ENCODE data around the gene ACTN4.
"Not testable (repeated sequence)": the region's sequence is repeated elsewhere in the genome, so short reads cannot be mapped to it uniquely, and the experiment has no call there.

The ACTN4 gene

DNA sequence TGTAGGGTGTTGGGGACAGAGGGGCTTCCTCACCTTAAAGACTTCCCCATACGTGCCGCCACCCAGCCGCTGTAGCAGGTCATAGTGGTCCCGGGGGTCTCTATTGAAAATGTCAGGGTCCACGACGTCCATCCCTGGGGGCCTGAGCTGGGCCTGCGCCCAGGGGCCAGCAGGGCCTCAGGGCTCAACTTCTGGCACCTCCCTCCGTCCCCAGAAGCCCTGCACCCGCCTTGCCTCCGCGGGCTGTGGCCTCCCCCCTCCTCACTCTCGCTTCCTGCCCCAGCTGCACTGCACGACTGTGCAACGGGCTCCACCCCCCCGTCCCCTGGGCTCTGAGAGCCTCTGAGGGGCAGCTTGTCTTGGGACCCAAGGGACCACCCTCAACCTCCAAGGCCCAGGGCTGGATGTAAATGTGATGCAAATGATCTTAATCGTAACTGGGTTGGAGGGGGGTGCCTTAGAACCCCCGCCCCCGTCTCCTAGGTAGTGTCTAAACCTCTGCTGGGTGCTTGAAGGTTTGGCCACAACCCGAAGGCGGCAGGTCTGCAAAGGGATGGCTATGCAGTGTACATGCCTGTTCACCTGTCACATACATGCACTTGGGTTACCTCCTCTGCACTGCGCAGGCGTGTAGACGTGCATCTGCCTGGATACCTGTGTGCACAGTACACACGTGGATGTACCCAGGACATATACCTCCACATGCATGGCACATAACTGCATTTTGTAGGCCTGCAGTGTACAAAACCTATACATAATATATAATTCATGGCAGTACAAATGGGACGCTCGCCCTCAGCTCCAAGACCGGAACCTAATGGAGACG lies 29.5 kb upstream of the ACTN4 start, which contains the start of gene MAP4K1:
MAP4K1 (minus strand) TSS at position 190 of the 826 bp plus-strand sequence; CDS start at position 132, 58 bp downstream.
- TF ChIP-seq CTCF (IDR thresholded peaks at IDR 0.05; ENCODE audit: extremely low read depth, missing control alignments) = no peak
- DNase-seq (ENCODE audit: low spot score) = peak; percentile 85

- peak; percentile 97 for DNase-seq (ENCODE audit: low spot score)
- no peak for TF ChIP-seq CTCF (IDR thresholded peaks at IDR 0.05; ENCODE audit: extremely low read depth, missing control alignments)
Measured at GRCh38 chr19:38618590-38619360, 28.7 kb upstream of the ACTN4 start, which contains the start of gene EIF3K. TSS of gene EIF3K (plus strand) at chr19:38619188. CDS start at chr19:38619269, 81 bp downstream.

DNA sequence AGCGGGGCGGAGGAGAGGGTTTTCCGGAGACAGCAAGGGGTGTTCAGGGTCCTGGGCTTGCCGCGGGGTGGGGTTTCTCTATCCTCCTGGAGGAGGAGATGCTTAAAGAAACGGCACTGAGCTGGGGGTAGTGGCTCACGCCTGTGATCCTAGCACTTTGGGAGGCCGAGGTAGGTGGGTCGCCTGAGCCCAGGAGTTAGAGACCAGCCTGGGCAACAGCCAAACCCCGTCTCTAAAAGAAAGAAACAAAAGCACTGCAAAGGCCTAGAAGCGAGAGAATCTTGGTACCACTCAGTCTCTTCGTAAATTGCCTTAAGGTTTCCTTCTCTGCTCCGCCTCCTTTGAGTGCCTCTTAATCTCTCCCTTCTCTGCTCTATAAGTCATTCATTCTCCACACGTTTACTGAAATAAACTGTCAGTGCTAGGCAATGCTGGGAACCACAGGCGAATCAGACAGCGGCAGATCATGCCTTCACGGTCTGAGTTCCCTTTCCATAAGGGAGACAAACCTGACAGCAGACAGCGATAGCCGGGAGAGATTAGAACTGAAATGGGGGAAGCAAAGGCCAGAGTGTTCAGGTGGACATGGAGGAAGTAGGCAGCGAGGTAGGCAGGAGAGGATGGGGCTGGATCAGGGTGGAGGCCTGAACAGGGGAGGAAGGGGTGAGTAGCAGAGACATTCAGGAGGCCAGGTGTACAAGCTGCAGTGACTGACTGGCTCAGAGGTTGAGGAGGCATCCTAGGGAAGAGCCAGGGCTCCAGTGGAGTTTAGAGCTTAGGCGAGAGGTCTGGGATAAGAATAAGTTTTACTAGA lies 27.9 kb upstream of the ACTN4 start:
- DNase-seq (ENCODE audit: low spot score) = no peak
- no peak for TF ChIP-seq CTCF (IDR thresholded peaks at IDR 0.05; ENCODE audit: extremely low read depth, missing control alignments)

DNA sequence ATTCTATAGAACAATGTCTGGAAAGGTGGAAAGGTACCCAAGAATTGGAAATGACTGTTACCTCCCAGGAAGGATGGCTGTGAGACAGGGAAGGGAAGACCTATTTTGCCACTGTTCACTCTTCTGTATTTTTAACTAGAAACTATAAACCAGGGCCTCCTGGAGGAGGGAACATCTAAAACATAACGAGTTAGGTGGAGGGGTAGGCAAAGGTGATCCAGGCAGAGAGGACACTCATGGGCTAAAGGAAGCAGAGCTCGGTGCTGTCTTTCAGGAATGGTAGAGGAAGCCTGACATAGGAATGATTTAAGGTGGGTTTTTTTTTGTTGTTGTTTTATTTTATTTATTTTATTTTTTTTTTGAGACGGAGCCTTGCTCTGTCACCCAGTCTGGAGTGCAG lies 22.6 kb upstream of the ACTN4 start:
- TF ChIP-seq CTCF (IDR thresholded peaks at IDR 0.05; ENCODE audit: extremely low read depth, missing control alignments) = no peak
- DNase-seq (ENCODE audit: low spot score) = no peak

DNA sequence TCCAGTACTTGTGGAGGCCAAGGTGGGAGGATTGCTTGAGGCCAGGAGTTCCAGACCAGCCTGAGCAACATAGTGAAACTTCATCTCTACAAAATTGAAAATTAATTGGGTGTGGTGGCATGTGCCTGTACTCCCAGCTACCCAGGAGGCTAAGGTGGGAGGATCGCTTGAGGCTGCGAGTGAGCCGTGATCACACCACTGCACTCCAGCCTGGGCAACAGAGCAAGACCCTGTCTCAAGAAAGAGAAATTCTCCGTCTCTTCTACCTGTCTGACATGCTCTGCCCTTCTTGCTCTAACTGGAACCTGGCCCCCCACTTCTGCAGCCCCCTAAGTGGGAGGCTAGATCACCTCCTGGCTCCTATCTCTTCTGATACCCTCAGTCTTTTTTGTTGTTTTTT lies 21.0 kb upstream of the ACTN4 start:
- DNase-seq (ENCODE audit: low spot score) = no peak
- no peak for TF ChIP-seq CTCF (IDR thresholded peaks at IDR 0.05; ENCODE audit: extremely low read depth, missing control alignments)

GRCh38 chr19:38629568-38629967 lies 17.9 kb upstream of the ACTN4 start:
- TF ChIP-seq CTCF (IDR thresholded peaks at IDR 0.05; ENCODE audit: extremely low read depth, missing control alignments) = no peak
- no peak for DNase-seq (ENCODE audit: low spot score)

GRCh38 chr19:38631301-38631700 lies 16.1 kb upstream of the ACTN4 start:
- not testable (repeated sequence) for DNase-seq (ENCODE audit: low spot score)

DNA sequence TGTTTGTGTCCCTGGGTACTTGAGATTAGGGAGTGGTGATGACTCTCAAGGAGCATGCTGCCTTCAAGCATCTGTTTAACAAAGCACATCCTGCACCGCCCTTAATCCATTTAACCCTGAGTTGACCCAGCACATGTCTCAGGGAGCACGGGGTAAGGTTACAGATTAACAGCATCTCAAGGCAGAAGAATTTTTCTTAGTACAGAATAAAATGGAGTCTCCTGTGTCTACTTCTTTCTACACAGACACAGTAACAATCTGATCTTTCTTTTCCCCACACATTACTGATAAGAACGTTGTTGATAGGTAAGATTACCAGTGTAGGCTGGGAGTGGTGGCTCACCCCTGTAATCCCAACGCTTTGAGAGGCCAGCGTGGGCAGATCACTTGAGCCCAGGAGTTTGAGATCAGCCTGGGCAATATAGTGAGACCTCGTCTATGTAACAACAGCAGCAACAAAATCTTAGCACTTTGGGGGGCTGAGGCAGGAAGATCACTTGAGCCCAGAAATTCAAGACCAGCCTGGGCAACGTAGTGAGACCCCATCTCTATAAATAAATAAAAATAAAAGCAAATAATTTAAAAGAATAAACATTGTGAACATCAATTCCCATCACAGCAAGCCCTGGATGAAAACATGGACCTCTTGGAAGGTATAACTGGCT lies 15.5 kb upstream of the ACTN4 start:
- DNase-seq (ENCODE audit: low spot score) = not testable (repeated sequence)

Measured in GM20000 (cell line).